ENCODE data around the gene MARK4.

The MARK4 gene

GRCh38 chr19:45271735-45272108, 20.7 kb downstream of the MARK4 start:
- DNase-seq (ENCODE audit: low read depth, low spot score), result no peak
- Histone ChIP-seq H3K9me3 (ENCODE audit: insufficient read depth, low read length) (no peaks in the 10 kb centered on the region), H3K9ac (ENCODE audit: insufficient read length, low read depth) (no peak overlapping the region), H3K4me1 (ENCODE audit: insufficient read depth, insufficient read length) (peaks cover 2% of the 10 kb centered on the region), H3K4me3 (ENCODE audit: insufficient read length, low read depth) (no peak overlapping the region), H3K27me3 (ENCODE audit: insufficient read depth, insufficient read length) (no peaks in the 10 kb centered on the region), H3K36me3 (ENCODE audit: insufficient read depth, insufficient read length, low read length) (peaks cover 42% of the 10 kb centered on the region)
- TF ChIP-seq YY1 (IDR thresholded peaks at IDR 0.05; ENCODE audit: insufficient read depth, insufficient read length) (no peak), SUZ12 (IDR thresholded peaks at IDR 0.05; ENCODE audit: extremely low read depth, insufficient read depth, insufficient read length) (no peak), ZNF274 (IDR thresholded peaks at IDR 0.05; ENCODE audit: low read depth, low read length) (no peak)

- H3K36me3 ChIP-seq (ENCODE audit: insufficient read depth, insufficient read length, low read length), result peaks cover 43% of the 10 kb centered on the region
These were observed 22.4 kb downstream of the MARK4 start for GRCh38 chr19:45273521-45273855.

GRCh38 chr19:45275370-45275971, 24.4 kb downstream of the MARK4 start:
- H3K9ac ChIP-seq (ENCODE audit: insufficient read length, low read depth), result no peak overlapping the region
- peaks cover 2% of the 10 kb centered on the region for H3K4me1 ChIP-seq (ENCODE audit: insufficient read depth, insufficient read length)
- H3K4me3 ChIP-seq (ENCODE audit: insufficient read length, low read depth), result no peak overlapping the region
- no peak for TF ChIP-seq YY1 (IDR thresholded peaks at IDR 0.05; ENCODE audit: insufficient read depth, insufficient read length)
- TF ChIP-seq ZNF274 (IDR thresholded peaks at IDR 0.05; ENCODE audit: low read depth, low read length), result no peak
- no peak for TF ChIP-seq SUZ12 (IDR thresholded peaks at IDR 0.05; ENCODE audit: extremely low read depth, insufficient read depth, insufficient read length)
- H3K36me3 ChIP-seq (ENCODE audit: insufficient read depth, insufficient read length, low read length), result peaks cover 47% of the 10 kb centered on the region
- no peaks in the 10 kb centered on the region for H3K27me3 ChIP-seq (ENCODE audit: insufficient read depth, insufficient read length)
- no peak for DNase-seq (ENCODE audit: low read depth, low spot score)
- H3K9me3 ChIP-seq (ENCODE audit: insufficient read depth, low read length), result no peaks in the 10 kb centered on the region

More at GRCh38 chr19:45273521-45273855, 22.4 kb downstream of the MARK4 start:
- no peaks in the 10 kb centered on the region for H3K9me3 ChIP-seq (ENCODE audit: insufficient read depth, low read length)
- TF ChIP-seq ZNF274 (IDR thresholded peaks at IDR 0.05; ENCODE audit: low read depth, low read length), result no peak
- TF ChIP-seq YY1 (IDR thresholded peaks at IDR 0.05; ENCODE audit: insufficient read depth, insufficient read length), result no peak
- TF ChIP-seq SUZ12 (IDR thresholded peaks at IDR 0.05; ENCODE audit: extremely low read depth, insufficient read depth, insufficient read length), result no peak
- H3K4me3 ChIP-seq (ENCODE audit: insufficient read length, low read depth), result no peak overlapping the region
- peaks cover 2% of the 10 kb centered on the region for H3K4me1 ChIP-seq (ENCODE audit: insufficient read depth, insufficient read length)
- H3K9ac ChIP-seq (ENCODE audit: insufficient read length, low read depth), result no peak overlapping the region
- no peak for DNase-seq (ENCODE audit: low read depth, low spot score)
- no peaks in the 10 kb centered on the region for H3K27me3 ChIP-seq (ENCODE audit: insufficient read depth, insufficient read length)

- no peak for TF ChIP-seq SUZ12 (IDR thresholded peaks at IDR 0.05; ENCODE audit: extremely low read depth, insufficient read depth, insufficient read length)
- no peak for TF ChIP-seq ZNF274 (IDR thresholded peaks at IDR 0.05; ENCODE audit: low read depth, low read length)
- no peak for TF ChIP-seq YY1 (IDR thresholded peaks at IDR 0.05; ENCODE audit: insufficient read depth, insufficient read length)
- Histone ChIP-seq H3K9me3 (ENCODE audit: insufficient read depth, low read length) (no peaks in the 10 kb centered on the region), H3K27me3 (ENCODE audit: insufficient read depth, insufficient read length) (no peaks in the 10 kb centered on the region), H3K9ac (ENCODE audit: insufficient read length, low read depth) (no peak overlapping the region), H3K36me3 (ENCODE audit: insufficient read depth, insufficient read length, low read length) (peaks cover 45% of the 10 kb centered on the region), H3K4me1 (ENCODE audit: insufficient read depth, insufficient read length) (peaks cover 2% of the 10 kb centered on the region), H3K4me3 (ENCODE audit: insufficient read length, low read depth) (no peak overlapping the region)
- no peak for DNase-seq (ENCODE audit: low read depth, low spot score)
These were observed 25.2 kb downstream of the MARK4 start for GRCh38 chr19:45276284-45276687.

- peaks cover 37% of the 10 kb centered on the region for H3K36me3 ChIP-seq (ENCODE audit: insufficient read depth, insufficient read length, low read length)
- no peak overlapping the region for H3K9ac ChIP-seq (ENCODE audit: insufficient read length, low read depth)
- DNase-seq (ENCODE audit: low read depth, low spot score), result no peak
- H3K4me3 ChIP-seq (ENCODE audit: insufficient read length, low read depth), result no peak overlapping the region
- TF ChIP-seq YY1 (IDR thresholded peaks at IDR 0.05; ENCODE audit: insufficient read depth, insufficient read length), result no peak
- no peak for TF ChIP-seq ZNF274 (IDR thresholded peaks at IDR 0.05; ENCODE audit: low read depth, low read length)
- no peak for TF ChIP-seq SUZ12 (IDR thresholded peaks at IDR 0.05; ENCODE audit: extremely low read depth, insufficient read depth, insufficient read length)
- peaks cover 2% of the 10 kb centered on the region for H3K4me1 ChIP-seq (ENCODE audit: insufficient read depth, insufficient read length)
- no peaks in the 10 kb centered on the region for H3K9me3 ChIP-seq (ENCODE audit: insufficient read depth, low read length)
- H3K27me3 ChIP-seq (ENCODE audit: insufficient read depth, insufficient read length), result no peaks in the 10 kb centered on the region
These were observed 27.0 kb downstream of the MARK4 start for GRCh38 chr19:45278087-45278486.

- H3K27me3 ChIP-seq (ENCODE audit: insufficient read depth, insufficient read length), result no peaks in the 10 kb centered on the region
- no peak for DNase-seq (ENCODE audit: low read depth, low spot score)
- no peaks in the 10 kb centered on the region for H3K9me3 ChIP-seq (ENCODE audit: insufficient read depth, low read length)
- peaks cover 35% of the 10 kb centered on the region for H3K36me3 ChIP-seq (ENCODE audit: insufficient read depth, insufficient read length, low read length)
- H3K4me3 ChIP-seq (ENCODE audit: insufficient read length, low read depth), result no peak overlapping the region
- no peak overlapping the region for H3K9ac ChIP-seq (ENCODE audit: insufficient read length, low read depth)
- TF ChIP-seq SUZ12 (IDR thresholded peaks at IDR 0.05; ENCODE audit: extremely low read depth, insufficient read depth, insufficient read length) (no peak), ZNF274 (IDR thresholded peaks at IDR 0.05; ENCODE audit: low read depth, low read length) (no peak), YY1 (IDR thresholded peaks at IDR 0.05; ENCODE audit: insufficient read depth, insufficient read length) (no peak)
- peaks cover 2% of the 10 kb centered on the region for H3K4me1 ChIP-seq (ENCODE audit: insufficient read depth, insufficient read length)
These were observed 28.6 kb downstream of the MARK4 start for GRCh38 chr19:45279587-45280192.

GRCh38 chr19:45280471-45280961, 29.4 kb downstream of the MARK4 start:
- peaks cover 35% of the 10 kb centered on the region for H3K36me3 ChIP-seq (ENCODE audit: insufficient read depth, insufficient read length, low read length)
- TF ChIP-seq YY1 (IDR thresholded peaks at IDR 0.05; ENCODE audit: insufficient read depth, insufficient read length), result no peak
- no peak for TF ChIP-seq ZNF274 (IDR thresholded peaks at IDR 0.05; ENCODE audit: low read depth, low read length)
- no peak for TF ChIP-seq SUZ12 (IDR thresholded peaks at IDR 0.05; ENCODE audit: extremely low read depth, insufficient read depth, insufficient read length)
- no peak overlapping the region for H3K4me3 ChIP-seq (ENCODE audit: insufficient read length, low read depth)
- DNase-seq (ENCODE audit: low read depth, low spot score), result no peak
- no peaks in the 10 kb centered on the region for H3K27me3 ChIP-seq (ENCODE audit: insufficient read depth, insufficient read length)
- no peaks in the 10 kb centered on the region for H3K9me3 ChIP-seq (ENCODE audit: insufficient read depth, low read length)
- H3K9ac ChIP-seq (ENCODE audit: insufficient read length, low read depth), result no peak overlapping the region
- H3K4me1 ChIP-seq (ENCODE audit: insufficient read depth, insufficient read length), result peaks cover 1% of the 10 kb centered on the region

Data from NT2/D1 (cell line).